HCT116 (cell line): ENCODE data around the gene C3orf20. TPM values are rescaled to one million over a fixed set of nuclear protein-coding genes. Genes with fewer than 3 reads are reported as not detected.

Experiments used
- ATAC-seq: fragments of 200-7000 bp; cut with Tn5 transposase; 2 replicates; pipeline ENCODE4 v1.9.1; 2020; ENCODE audit warnings: mild to moderate bottlenecking, moderate library complexity
- BruUV-seq: library from RNA; stranded (reverse); fragments of 400-500 nt; replicated peaks from 2 replicates; lab custom pipeline; 2021; lab: Mats Ljungman, UMichigan
- CTCF ChIA-PET: fragments of 300-600 bp; sonication (Branson Sonifier 250); formaldehyde crosslinking; loops from one replicate; lab custom pipeline; 2021; ENCODE audit warnings: antibody characterized with exemption; lab: Charles Lee
- POLR2A ChIA-PET: fragments of 300-600, 350-600 bp; sonication (Branson Sonifier 250); formaldehyde crosslinking; loops from one replicate; lab custom pipeline; 2021; ENCODE audit warnings: antibody characterized with exemption; lab: Charles Lee
- RAD21 ChIA-PET, 2 experiments: fragments of 300-600 bp; sonication (Branson Sonifier 250); formaldehyde crosslinking; loops; one replicate each; lab custom pipeline; 2023; ENCODE audit warnings: low total read pairs in 2 of 2; ENCODE audit not compliant: uncharacterized antibody in 2 of 2, unreplicated experiment in 2 of 2, low non-redundant PET in 1 of 2; lab: Charles Lee
- DNase-seq: peaks from one replicate; pipeline ENCODE4 v3.0.0-alpha.2; 2010; ENCODE audit warnings: low read depth, low spot score
- H2AFZ ChIP-seq: fragments of 200-600 bp; shearing (Covaris generic), sonication (generic); 2 replicates; pipeline ENCODE4 v1.6.1; 2017; ENCODE audit warnings: low read depth, mixed run types, mixed read lengths, antibody characterized with exemption, low read length; ENCODE audit not compliant: poor library complexity, severe bottlenecking
- H3K27ac ChIP-seq: 2 replicates; pipeline ENCODE4 v1.5.1; 2012; ENCODE audit warnings: low read depth, low read length
- H3K27me3 ChIP-seq: fragments of 200-600 bp; sonication (generic); 2 replicates; pipeline ENCODE4 v1.6.1; 2016; ENCODE audit warnings: mixed run types, low read length, mixed read lengths; ENCODE audit not compliant: insufficient read depth
- H3K36me3 ChIP-seq, 2 experiments: fragments of 200-500 bp in 1 of 2; fragments of 200-600 bp in 1 of 2; sonication (Bioruptor generic) in 1 of 2; sonication (generic) in 1 of 2; 2 replicates each; pipeline versions ENCODE4 v1.5.1 to v1.6.1; 2014 to 2016; ENCODE audit warnings: low read length in 2 of 2, inconsistent platforms in 1 of 2, mixed read lengths in 1 of 2, mixed run types in 1 of 2; ENCODE audit not compliant: insufficient read depth in 2 of 2, control insufficient read depth in 1 of 2
- H3K4me1 ChIP-seq, 2 experiments: fragments of 200-600 bp in 1 of 2; sonication (generic) in 1 of 2; 2 replicates each; pipeline versions ENCODE4 v1.5.1 to v1.6.1; 2012 to 2017; ENCODE audit warnings: low read length in 2 of 2, inconsistent platforms in 1 of 2, mild to moderate bottlenecking in 1 of 2, mixed read lengths in 1 of 2, mixed run types in 1 of 2, moderate library complexity in 1 of 2; ENCODE audit not compliant: insufficient read depth in 2 of 2, control insufficient read depth in 1 of 2
- H3K4me2 ChIP-seq: fragments of 200-600 bp; sonication (generic); 2 replicates; pipeline ENCODE4 v1.6.1; 2017; ENCODE audit warnings: mixed run types, low read length, mixed read lengths
- H3K4me3 ChIP-seq, 2 experiments: fragments of 200-600 bp in 1 of 2; sonication (generic) in 1 of 2; replicated peaks in 1 of 2; 2 replicates each; pipeline ENCODE4 v1.5.1; 2011 to 2016; ENCODE audit warnings: low read length in 2 of 2, control low read depth in 1 of 2, low read depth in 1 of 2, mild to moderate bottlenecking in 1 of 2, mixed read lengths in 1 of 2, mixed run types in 1 of 2
- H3K79me2 ChIP-seq: fragments of 200-600 bp; sonication (generic); 2 replicates; pipeline ENCODE4 v1.6.1; 2017; ENCODE audit warnings: mild to moderate bottlenecking, mixed run types, low read length, moderate library complexity, mixed read lengths; ENCODE audit not compliant: insufficient read depth
- H3K9ac ChIP-seq: fragments of 200-600 bp; sonication (generic); 2 replicates; pipeline ENCODE4 v1.6.1; 2016; ENCODE audit warnings: low read length, mixed read lengths
- H3K9me2 ChIP-seq: fragments of 200-600 bp; sonication (generic), shearing (Covaris generic); 2 replicates; pipeline ENCODE4 v1.6.1; 2017; ENCODE audit warnings: mixed run types, mild to moderate bottlenecking, moderate library complexity; ENCODE audit not compliant: insufficient read depth
- H3K9me3 ChIP-seq, 2 experiments: fragments of 200-500 bp in 1 of 2; fragments of 200-600 bp in 1 of 2; sonication (Bioruptor generic) in 1 of 2; sonication (generic) in 1 of 2; 2 replicates each; pipeline ENCODE4 v1.6.1; 2014 to 2017; ENCODE audit warnings: low read length in 2 of 2, mixed read lengths in 2 of 2, inconsistent platforms in 1 of 2, low read depth in 1 of 2, mild to moderate bottlenecking in 1 of 2, mixed run types in 1 of 2, moderate library complexity in 1 of 2; ENCODE audit not compliant: control insufficient read depth in 1 of 2, insufficient read depth in 1 of 2
- H4K20me1 ChIP-seq: fragments of 200-600 bp; sonication (generic), shearing (Covaris generic); 2 replicates; pipeline ENCODE4 v1.6.1; 2017; ENCODE audit warnings: mixed run types, mild to moderate bottlenecking, moderate library complexity; ENCODE audit not compliant: insufficient read depth
- EGR1 ChIP-seq: IDR thresholded peaks from 2 replicates; pipeline ENCODE4 v1.6.1; 2012; ENCODE audit warnings: low read depth
- JUND ChIP-seq: IDR thresholded peaks from 2 replicates; pipeline ENCODE4 v1.6.1; 2012
- POLR2A ChIP-seq: IDR thresholded peaks from 2 replicates; pipeline ENCODE4 v1.7.0; 2011; ENCODE audit warnings: borderline replicate concordance; ENCODE audit not compliant: insufficient read depth, insufficient read length; ENCODE audit errors: extremely low read depth
- POLR2AphosphoS5 ChIP-seq: IDR thresholded peaks from 2 replicates; pipeline ENCODE4 v1.6.1; 2011; ENCODE audit warnings: mild to moderate bottlenecking, low read depth, low read length, moderate library complexity
- RAD21 ChIP-seq: IDR thresholded peaks from 2 replicates; pipeline ENCODE4 v1.6.1; 2012; ENCODE audit warnings: low read depth, mild to moderate bottlenecking
- SIN3A ChIP-seq: IDR thresholded peaks from 2 replicates; pipeline ENCODE4 v1.6.1; 2012; ENCODE audit warnings: low read depth
- SP1 ChIP-seq: IDR thresholded peaks from 2 replicates; pipeline ENCODE4 v1.6.1; 2012; ENCODE audit warnings: low read depth
- TCF7L2 ChIP-seq: IDR thresholded peaks from 2 replicates; pipeline ENCODE4 v1.7.0; 2011; ENCODE audit warnings: borderline replicate concordance, inconsistent platforms; ENCODE audit not compliant: insufficient read depth, insufficient read length; ENCODE audit errors: extremely low read depth
- intact Hi-C: fragments of 100-400 bp; cut with micrococcal nuclease; formaldehyde crosslinking; loops from 2 replicates; pipeline ENCODE4 v1.10.0; 2022
- total RNA-seq: library from RNA; stranded (reverse); gene quantifications from one replicate; pipeline ENCODE4 v1.2.1, GENCODE V29; 2021; ENCODE audit not compliant: unreplicated experiment
- TF ChIP-seq, protein P1 (sequence below): IDR thresholded peaks from 2 replicates; pipeline ENCODE4 v1.6.1; 2012
- TF ChIP-seq, protein P2 (sequence below): IDR thresholded peaks from 2 replicates; pipeline ENCODE4 v1.6.1; 2011; ENCODE audit warnings: mild to moderate bottlenecking, low read length, moderate library complexity; ENCODE audit not compliant: insufficient replicate concordance; ENCODE audit errors: extremely low read depth

The C3orf20 gene
- total RNA-seq, 1 experiment from 2014 or later = 0.20 TPM

DNA sequence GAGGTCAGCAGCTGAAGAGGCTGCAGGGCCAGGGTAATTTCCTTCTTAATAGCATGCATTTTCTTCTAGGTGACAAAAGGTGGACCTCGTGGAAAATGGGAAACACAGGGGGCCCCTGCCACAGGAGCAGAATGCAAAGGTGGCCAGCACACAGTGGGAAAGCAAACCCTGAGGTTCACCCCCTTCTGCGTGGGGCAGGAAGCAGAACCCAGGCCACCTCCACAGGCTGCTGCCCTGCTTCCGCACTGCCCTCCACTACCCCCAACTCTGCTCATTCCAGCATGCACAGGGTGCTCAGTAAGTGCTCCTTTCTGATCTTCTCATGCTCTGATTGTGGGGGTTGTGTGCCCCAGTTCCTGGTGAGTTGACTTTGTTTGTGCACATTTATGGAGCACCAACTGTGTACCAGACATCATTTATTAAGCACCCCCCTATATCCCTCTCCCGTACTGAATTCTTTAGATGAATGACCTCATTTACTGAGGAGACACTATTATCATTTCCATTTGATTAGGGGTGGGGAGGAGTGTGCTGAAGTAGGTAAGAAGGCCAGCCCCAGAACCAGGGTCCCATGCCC, 131.1 kb downstream of the C3orf20 start:
- no peak overlapping the region for H3K27ac ChIP-seq
- H3K9ac ChIP-seq = no peak overlapping the region
- RAD21 ChIA-PET = no interaction called here
- no peaks in the 10 kb centered on the region for H3K36me3 ChIP-seq
- no peak overlapping the region; the same call in 1 of the 2 replicates for H3K4me2 ChIP-seq
- CTCF ChIA-PET = no interaction called here
- H3K27me3 ChIP-seq = no peaks in the 10 kb centered on the region
- H2AFZ ChIP-seq = no peak overlapping the region
- TF ChIP-seq, protein P1, sequence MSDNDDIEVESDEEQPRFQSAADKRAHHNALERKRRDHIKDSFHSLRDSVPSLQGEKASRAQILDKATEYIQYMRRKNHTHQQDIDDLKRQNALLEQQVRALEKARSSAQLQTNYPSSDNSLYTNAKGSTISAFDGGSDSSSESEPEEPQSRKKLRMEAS = no peak
- no peak for TF ChIP-seq RAD21
- no peak for TF ChIP-seq EGR1
- no peak for TF ChIP-seq SP1
- TF ChIP-seq SIN3A = no peak
- no peak for TF ChIP-seq JUND
- no peak for TF ChIP-seq POLR2A
- TF ChIP-seq TCF7L2 = no peak
- no peak for TF ChIP-seq POLR2AphosphoS5
- TF ChIP-seq, protein P2, sequence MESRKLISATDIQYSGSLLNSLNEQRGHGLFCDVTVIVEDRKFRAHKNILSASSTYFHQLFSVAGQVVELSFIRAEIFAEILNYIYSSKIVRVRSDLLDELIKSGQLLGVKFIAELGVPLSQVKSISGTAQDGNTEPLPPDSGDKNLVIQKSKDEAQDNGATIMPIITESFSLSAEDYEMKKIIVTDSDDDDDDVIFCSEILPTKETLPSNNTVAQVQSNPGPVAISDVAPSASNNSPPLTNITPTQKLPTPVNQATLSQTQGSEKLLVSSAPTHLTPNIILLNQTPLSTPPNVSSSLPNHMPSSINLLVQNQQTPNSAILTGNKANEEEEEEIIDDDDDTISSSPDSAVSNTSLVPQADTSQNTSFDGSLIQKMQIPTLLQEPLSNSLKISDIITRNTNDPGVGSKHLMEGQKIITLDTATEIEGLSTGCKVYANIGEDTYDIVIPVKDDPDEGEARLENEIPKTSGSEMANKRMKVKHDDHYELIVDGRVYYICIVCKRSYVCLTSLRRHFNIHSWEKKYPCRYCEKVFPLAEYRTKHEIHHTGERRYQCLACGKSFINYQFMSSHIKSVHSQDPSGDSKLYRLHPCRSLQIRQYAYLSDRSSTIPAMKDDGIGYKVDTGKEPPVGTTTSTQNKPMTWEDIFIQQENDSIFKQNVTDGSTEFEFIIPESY = no peak
- BruUV-seq = no TSS peak
- no peaks in the 10 kb centered on the region for H3K79me2 ChIP-seq
- POLR2A ChIA-PET = no interaction called here
- H3K9me2 ChIP-seq = no peaks in the 10 kb centered on the region
- DNase-seq (no peak), ATAC-seq (no peak)
- no peaks in the 10 kb centered on the region for H3K9me3 ChIP-seq
- H3K4me1 ChIP-seq = peaks cover 8 to 29% of the 10 kb centered on the region in 2 experiments; a peak in 3 of 4 replicates
- intact Hi-C loops = loop anchor here (5.0 kb wide), 1 partner anchor 91 kb away; no protein-coding TSS in a partner anchor
- H4K20me1 ChIP-seq = no peaks in the 10 kb centered on the region
- no peak overlapping the region for H3K4me3 ChIP-seq
